ENCODE data around the gene UBE2J1. TPM values are rescaled to one million over a fixed set of nuclear protein-coding genes. Genes with fewer than 3 reads are reported as not detected.
A peak's percentile ranks its signal among the peaks of the same experiment; 100 is the strongest.

UBE2J1 gene
- total and polyA plus RNA-seq, 9 of the 15 experiments (the other 6 are each of a cell fraction or from before 2014, with no cell fraction given): 11.6 to 32.6 (median 22.0) TPM

- BruUV-seq (replicated peaks): no TSS peak
- no peaks in the 10 kb centered on the region for H3K36me3 ChIP-seq (ENCODE audit: control insufficient read depth, insufficient read depth, low read length)
- FAIRE-seq: no peak
- ChIA-PET CTCF (ENCODE audit: low intra/inter-chr PET ratio) (no interaction called here), POLR2A (interaction anchor here (0.6 kb wide), 1 partner anchor 33 kb away, joined by 3 read pairs; no protein-coding TSS in a partner anchor)
- no peak for TF ChIP-seq ARID2 (IDR thresholded peaks at IDR 0.05)
- TF ChIP-seq ZC3H4 (CRISPR knock-in tag; IDR thresholded peaks at IDR 0.05; ENCODE audit: borderline replicate concordance): no peak
- no peak for TF ChIP-seq CC2D1A (IDR thresholded peaks at IDR 0.05)
- TF ChIP-seq FIP1L1 (IDR thresholded peaks at IDR 0.05; ENCODE audit: low read depth, low read length, poor library complexity, severe bottlenecking): no peak
- no peak for TF ChIP-seq ZNF224 (CRISPR knock-in tag; IDR thresholded peaks at IDR 0.05)
- no peak overlapping the region for H3K9ac ChIP-seq (ENCODE audit: insufficient read depth in 1 of 2, low read depth in 2 of 2, low read length in 2 of 2)
- no peak overlapping the region for H3K4me2 ChIP-seq (ENCODE audit: insufficient read depth, low read length)
- no peak overlapping the region for H3K4me3 ChIP-seq
- in situ Hi-C loops (cut with MboI) (no loop called here), intact Hi-C loops (cut with micrococcal nuclease) (no loop called here)
- peaks cover 15 to 36% of the 10 kb centered on the region in 2 experiments; a peak in 4 of 5 replicates for H3K27me3 ChIP-seq (ENCODE audit: control insufficient read depth in 2 of 2, insufficient read depth in 2 of 2, low read length in 2 of 2)
- H3K79me2 ChIP-seq (ENCODE audit: control insufficient read depth, insufficient read depth, low read length): no peaks in the 10 kb centered on the region
- H2AFZ ChIP-seq (ENCODE audit: low read depth, low read length): no peak overlapping the region
- no peaks in the 10 kb centered on the region for H3K9me3 ChIP-seq (replicated peaks; ENCODE audit: control insufficient read depth, insufficient read depth, low read depth, low read length)
- no peak for ATAC-seq
- DNase-seq (ENCODE audit: extremely low read depth in 1 of 4, low spot score in 3 of 4): no peak
- no peaks in the 10 kb centered on the region for H3K9me1 ChIP-seq (ENCODE audit: control insufficient read depth, insufficient read depth, low read length)
- H3K4me1 ChIP-seq (replicated peaks in 1 of 2; ENCODE audit: control insufficient read depth in 2 of 2, insufficient read depth in 2 of 2, low read length in 2 of 2): no peaks in the 10 kb centered on the region
- under 1% methylated on average over 12 of the region's 13 CpGs for WGBS (ENCODE audit: insufficient coverage, low coverage, missing lambda C conversion rate)
- H4K20me1 ChIP-seq (replicated peaks; ENCODE audit: control insufficient read depth, insufficient read depth, low read length): no peaks in the 10 kb centered on the region; the same call in 1 of the 2 replicates
- H3K27ac ChIP-seq (ENCODE audit: extremely low read depth, low read depth, low read length): no peak overlapping the region
Measured at GRCh38 chr6:89290401-89291155, 61.9 kb downstream of the UBE2J1 start.

- H2AFZ ChIP-seq (ENCODE audit: low read depth, low read length): no peak overlapping the region
- POLR2A ChIA-PET: no interaction called here
- no peaks in the 10 kb centered on the region for H3K4me1 ChIP-seq (replicated peaks in 1 of 2; ENCODE audit: control insufficient read depth in 2 of 2, insufficient read depth in 2 of 2, low read length in 2 of 2)
- in situ Hi-C loops (cut with MboI) (no loop called here), intact Hi-C loops (cut with micrococcal nuclease) (no loop called here)
- H4K20me1 ChIP-seq (replicated peaks; ENCODE audit: control insufficient read depth, insufficient read depth, low read length): no peaks in the 10 kb centered on the region; the same call in 1 of the 2 replicates
- TF ChIP-seq ATF4 (CRISPR knock-in tag; IDR thresholded peaks at IDR 0.05) (no peak), OTX1 (CRISPR knock-in tag; IDR thresholded peaks at IDR 0.05) (no peak), SPI1 (IDR thresholded peaks at IDR 0.05; ENCODE audit: borderline replicate concordance, low read depth, low read length) (0 out of 2 replicates have a peak, but pooled peaks have one; percentile 33)
- no peak overlapping the region for H3K9ac ChIP-seq (ENCODE audit: insufficient read depth in 1 of 2, low read depth in 2 of 2, low read length in 2 of 2)
- H3K9me1 ChIP-seq (ENCODE audit: control insufficient read depth, insufficient read depth, low read length): no peaks in the 10 kb centered on the region
- no peaks in the 10 kb centered on the region for H3K79me2 ChIP-seq (ENCODE audit: control insufficient read depth, insufficient read depth, low read length)
- 0% methylated on average over 3 of the region's 3 CpGs for WGBS (ENCODE audit: insufficient coverage, low coverage, missing lambda C conversion rate)
- H3K4me2 ChIP-seq (ENCODE audit: insufficient read depth, low read length): no peak overlapping the region
- no TSS peak for BruUV-seq (replicated peaks)
- FAIRE-seq: no peak
- H3K27me3 ChIP-seq (ENCODE audit: control insufficient read depth in 2 of 2, insufficient read depth in 2 of 2, low read length in 2 of 2): peaks cover 23 to 44% of the 10 kb centered on the region in 2 experiments
- CTCF ChIA-PET (ENCODE audit: low intra/inter-chr PET ratio): no interaction called here
- H3K36me3 ChIP-seq (ENCODE audit: control insufficient read depth, insufficient read depth, low read length): no peaks in the 10 kb centered on the region
- H3K9me3 ChIP-seq (replicated peaks; ENCODE audit: control insufficient read depth, insufficient read depth, low read depth, low read length): no peaks in the 10 kb centered on the region
- no peak for ATAC-seq
- no peak overlapping the region for H3K27ac ChIP-seq (ENCODE audit: extremely low read depth, low read depth, low read length)
- DNase-seq (ENCODE audit: extremely low read depth in 1 of 4, low spot score in 3 of 4): no peak
- no peak overlapping the region for H3K4me3 ChIP-seq
Measured at GRCh38 chr6:89289710-89290109, 62.8 kb downstream of the UBE2J1 start.
